HG03175 (cell line): ENCODE data around the gene COQ10B.
A peak's percentile ranks its signal among the peaks of the same experiment; 100 is the strongest.
"Not testable (repeated sequence)": the region's sequence is repeated elsewhere in the genome, so short reads cannot be mapped to it uniquely, and the experiment has no call there.

ENCODE experiments used
- ATAC-seq: cut with Tn5 transposase; IDR thresholded peaks from one replicate; pipeline ENCODE4 v1.9.1; 2021; ENCODE audit warnings: mild to moderate bottlenecking, moderate library complexity; ENCODE audit not compliant: unreplicated experiment

The COQ10B gene

DNA sequence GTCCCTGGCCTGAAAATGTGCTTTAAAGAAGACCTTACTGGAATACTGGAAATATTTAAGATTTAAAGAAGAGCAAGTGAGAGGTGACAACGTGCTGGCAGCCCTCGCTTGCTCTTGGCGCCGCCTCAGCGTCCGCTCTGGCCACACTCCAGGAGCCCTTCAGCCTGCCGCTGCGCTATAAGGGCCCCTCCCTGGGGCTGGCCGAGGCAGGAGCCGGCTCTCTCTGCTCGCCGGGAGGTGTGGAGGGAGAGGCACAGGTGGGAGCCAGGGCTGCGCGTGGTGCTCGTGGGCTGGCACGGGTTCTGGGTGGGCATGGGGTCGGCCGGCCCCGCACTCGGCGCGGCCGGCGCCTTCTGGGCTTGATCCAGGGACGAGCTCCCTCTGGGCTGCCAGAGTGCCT lies 2.9 kb upstream of the COQ10B start:
- ATAC-seq, result no peak

DNA sequence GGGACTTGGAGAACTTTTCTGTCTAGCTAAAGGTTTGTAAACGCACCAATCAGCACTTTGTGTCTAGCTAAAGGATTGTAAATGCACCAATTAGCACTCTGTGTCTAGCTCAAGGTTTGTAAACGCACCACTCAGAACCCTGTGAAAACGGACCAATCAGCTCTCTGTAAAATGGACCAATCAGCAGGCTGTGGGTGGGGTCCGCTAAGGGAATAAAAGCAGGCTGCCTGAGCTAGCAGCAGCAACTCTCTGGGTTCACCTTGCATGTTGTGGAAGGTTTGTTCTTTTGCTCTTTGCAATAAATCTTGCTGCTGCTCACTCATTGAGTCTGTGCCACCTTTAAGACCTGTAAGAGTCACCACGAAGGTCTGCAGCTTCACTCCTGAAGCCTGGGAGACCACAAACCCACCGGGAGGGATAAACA lies 2.4 kb upstream of the COQ10B start:
- not testable (repeated sequence) for ATAC-seq

DNA sequence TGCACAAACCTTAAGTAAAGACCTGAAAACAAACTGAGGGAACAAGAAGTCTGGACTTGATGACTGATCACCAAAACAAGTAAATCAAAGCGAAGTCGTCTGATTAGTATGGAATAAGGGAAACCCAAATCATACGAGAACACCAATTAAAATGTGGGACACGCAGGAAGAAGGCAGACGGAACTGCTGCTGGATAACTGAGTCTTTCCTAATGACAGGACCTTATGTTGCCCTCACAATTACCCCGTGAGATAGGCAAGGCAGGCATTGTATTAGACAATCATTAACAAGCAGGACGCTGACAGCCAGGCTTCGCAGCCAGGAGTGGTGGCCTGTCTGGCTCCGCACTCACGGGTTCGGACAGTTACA lies 614 bp upstream of the COQ10B start:
- no peak for ATAC-seq

DNA sequence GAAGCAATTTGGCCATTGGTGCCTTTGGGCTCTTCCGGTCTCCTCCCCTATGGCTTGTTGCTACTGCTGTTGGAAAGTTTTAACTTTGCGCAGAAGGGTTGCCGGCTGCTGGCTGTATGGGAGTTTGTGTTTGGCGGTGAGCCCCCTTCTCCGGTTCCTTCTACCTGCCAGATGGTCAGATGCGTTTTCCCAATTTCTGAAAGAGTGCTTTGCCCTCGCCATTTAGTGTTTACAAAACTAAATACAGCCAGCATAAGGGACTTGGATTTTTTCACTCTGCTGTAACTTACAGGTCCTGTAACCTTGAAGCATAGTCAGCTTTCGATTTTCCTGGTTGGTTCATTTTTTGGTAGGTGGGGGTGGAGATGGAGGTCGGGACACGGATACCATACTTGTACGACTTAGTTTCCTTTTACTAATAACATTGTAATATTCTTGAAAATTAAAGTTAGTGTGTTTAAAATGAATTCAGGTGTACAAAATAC lies 604 bp downstream of the COQ10B start:
- peak; percentile 34 for ATAC-seq

DNA sequence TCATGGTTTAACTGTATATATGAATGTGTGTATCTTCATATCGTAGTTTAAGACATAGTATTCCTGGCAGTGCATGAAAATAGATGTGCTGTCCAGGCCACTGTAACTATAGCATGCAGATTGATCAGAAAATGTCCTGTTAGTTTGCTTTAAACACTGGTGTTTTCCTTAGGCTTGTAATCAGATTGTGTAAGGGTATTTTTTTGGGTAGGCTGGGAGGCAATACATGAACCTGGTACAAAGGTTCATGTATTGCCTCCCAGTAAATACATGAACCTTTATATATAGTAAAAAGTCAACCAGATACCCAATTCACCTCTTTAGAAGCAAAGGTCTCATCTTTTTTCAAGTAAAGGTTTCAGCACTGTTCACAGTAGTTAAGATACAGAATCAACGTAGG lies 1.6 kb downstream of the COQ10B start:
- ATAC-seq, result no peak

DNA sequence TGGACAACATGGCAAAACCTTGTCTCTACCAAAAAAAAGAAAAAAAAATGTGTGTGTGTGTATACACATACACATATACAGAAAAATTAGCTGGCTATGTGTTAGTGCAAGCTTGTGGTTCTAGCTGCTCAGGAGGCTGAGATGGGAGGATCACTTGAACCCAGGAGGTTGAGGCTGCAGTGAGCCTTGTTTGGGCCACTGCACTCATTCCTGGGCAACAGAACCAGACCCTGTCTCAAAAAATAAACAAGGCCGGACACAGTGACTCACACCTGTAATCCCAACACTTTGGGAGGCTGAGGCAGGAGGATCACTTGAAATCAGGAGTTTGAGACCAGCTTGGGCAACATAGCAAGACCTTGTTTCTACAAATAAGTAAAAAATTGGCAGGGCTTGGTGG lies 2.1 kb downstream of the COQ10B start:
- ATAC-seq, result no peak

DNA sequence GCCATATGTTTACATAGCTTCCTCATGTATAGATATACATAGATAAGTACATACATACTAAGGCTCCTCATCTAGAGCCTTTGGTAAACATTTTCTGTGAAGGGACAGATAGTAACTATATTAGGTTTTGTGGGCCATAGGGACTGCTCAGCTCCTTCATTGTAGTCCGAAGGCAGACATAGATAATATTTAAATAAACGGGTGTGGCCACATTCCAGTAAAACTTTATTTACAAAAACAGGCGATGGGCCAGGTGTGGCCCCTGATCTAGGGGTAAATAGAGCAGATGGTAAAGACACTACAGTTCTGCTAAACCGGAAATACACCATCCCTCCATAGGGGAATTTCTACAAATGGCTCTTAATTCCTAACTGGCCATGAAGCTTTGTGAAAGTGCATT lies 7.3 kb downstream of the COQ10B start:
- no peak for ATAC-seq

DNA sequence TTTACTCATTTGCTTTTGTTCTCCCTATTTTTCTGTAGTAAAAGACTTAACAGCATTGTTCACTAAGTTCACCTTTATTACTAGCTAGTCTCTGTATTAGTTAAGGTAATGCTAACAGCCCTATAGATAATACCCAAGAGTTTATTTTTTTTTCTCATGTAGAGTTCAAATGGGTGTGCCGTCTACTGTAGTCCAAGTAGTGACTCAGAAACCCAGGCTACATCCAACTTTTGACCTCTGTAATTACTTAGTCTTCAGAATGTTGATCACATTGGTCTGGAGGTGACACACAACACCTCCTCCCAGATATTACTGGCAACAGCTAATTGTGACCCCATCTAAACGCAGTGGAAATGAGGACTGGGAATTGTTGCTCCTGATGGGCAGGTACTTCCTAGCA lies 7.7 kb downstream of the COQ10B start:
- no peak for ATAC-seq

DNA sequence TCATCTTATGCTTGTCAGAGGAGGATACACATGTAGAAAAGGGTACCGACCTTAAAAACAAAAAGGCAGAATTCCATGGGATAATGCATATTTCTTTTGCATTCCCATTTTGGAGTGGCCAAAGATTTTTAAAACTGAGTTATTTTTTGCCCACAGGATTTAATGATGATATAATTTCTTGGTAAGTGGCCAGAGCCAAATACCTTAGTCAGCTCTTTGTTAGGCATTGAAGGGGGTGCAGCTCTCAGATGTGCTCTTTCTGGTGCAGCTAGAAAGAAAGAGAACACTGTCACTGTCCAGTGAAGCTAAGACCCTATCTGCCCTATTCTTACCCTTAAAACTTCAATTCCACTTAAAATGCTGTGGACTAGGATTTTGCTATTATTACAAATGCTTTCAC lies 10.8 kb downstream of the COQ10B start:
- ATAC-seq, result no peak

DNA sequence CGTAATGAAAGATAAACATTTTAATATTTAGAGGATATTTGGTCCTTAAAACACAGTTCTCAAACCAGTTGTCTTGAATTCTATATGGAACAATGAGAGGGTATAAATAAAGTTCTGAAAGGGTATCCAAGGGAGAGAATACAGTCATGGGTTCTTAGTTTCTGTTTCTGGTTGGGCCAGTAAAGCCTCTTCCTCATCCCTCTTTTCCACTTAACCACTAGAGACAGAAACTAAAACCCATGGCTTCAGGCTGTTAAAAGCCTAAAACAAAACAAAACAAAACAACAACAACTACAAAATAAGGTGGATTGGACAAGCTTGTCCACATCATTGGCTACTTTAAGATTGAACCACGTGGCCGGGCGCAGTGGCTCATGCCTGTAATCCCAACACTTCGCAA lies 18.8 kb downstream of the COQ10B start:
- no peak for ATAC-seq

DNA sequence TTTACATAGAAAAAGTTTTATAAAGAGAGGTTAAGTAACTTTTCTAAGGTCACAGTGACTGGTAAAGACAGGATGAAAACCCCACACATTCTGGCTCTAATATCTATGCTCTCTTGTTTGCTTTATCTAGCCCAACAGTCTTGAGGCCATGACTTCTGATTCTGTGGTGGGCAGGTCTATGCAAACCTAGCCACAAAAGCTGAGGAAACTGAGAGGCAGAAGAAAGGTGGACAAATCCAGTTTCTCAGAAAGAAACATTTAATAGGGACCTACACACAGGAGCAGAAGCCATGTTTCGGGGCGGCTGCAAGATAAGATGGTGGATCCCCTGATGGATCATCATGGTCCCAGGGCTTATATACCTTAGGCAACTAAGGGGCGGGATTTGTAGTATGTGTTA lies 24.4 kb downstream of the COQ10B start:
- ATAC-seq, result no peak

DNA sequence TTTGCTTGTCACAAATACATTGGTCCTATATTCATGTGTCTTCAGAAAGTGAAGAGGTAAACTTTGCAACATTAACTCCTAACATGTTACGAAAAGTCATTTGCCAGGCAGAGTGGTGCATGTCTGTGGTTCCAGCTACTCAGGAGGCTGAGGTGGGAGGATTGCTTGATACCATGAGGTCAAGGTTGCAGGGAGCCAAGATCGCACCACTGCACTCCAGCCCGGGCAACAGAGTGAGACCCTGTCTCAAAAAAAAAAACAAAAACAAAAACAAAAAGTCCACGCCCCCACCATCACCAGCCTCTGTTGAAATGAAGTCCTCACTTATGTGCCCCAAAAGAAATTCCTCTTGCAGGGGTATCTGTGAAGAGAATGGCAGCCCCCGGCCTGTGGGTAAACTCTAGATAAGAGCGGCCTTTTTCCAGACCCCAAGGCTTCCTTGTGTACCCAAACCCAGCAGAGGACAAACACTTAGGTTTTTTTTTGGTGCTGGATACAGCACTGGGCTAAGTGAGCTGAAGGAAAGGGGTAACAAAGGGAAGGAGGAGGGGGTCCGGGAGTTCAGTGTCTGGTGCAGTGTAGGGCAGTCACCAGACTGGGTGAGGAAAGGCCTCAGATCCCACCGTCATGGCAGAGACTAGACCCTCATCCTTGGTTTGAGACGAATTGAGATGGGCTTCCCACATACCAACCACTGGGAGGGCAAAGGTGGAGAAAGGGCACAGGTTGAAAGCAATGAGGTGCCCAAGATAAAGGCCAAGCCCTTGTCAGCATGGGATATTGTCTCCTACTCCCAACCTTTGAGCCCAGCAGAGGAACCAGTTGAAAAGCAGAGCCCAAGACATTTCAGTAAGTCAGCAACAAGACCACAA lies 27.0 kb downstream of the COQ10B start:
- no peak for ATAC-seq

DNA sequence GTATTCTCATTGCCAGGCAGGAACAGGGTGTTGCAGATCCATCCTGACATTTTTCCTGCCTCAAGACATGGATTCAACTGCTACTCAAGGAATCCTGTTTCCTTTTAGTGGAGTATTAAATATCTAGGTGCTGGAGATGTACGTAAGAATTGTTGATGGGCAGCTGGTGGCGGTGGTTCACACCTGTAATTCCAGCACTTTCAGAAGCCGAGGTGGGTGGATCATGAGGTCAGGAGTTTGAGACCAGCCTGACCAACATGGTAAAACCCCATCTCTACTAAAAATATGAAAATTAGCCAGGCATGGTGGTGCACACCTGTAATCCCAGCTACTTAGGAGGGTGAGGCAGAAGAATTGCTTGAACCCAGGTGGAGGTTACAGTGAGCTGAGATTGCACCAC lies 30.9 kb downstream of the COQ10B start:
- not testable (repeated sequence) for ATAC-seq

DNA sequence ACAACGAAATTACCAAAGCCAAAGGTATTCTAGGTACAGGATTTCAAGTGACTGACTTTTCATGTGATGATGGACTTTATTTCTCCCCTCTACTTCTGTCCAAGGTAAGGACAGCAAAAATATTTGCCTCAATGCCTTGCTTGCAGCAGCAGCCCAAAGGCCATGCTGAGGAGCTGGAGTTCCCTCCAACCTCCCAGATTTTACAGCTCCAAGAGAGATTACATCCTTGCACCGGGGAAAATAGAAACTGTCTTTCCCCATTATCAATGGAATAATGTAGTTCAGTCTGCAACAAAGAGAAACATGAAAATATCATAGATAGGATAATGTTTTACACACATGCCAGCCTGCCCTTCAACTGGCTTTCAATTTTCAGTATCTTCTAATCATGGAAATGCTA lies 32.8 kb downstream of the COQ10B start:
- no peak for ATAC-seq

DNA sequence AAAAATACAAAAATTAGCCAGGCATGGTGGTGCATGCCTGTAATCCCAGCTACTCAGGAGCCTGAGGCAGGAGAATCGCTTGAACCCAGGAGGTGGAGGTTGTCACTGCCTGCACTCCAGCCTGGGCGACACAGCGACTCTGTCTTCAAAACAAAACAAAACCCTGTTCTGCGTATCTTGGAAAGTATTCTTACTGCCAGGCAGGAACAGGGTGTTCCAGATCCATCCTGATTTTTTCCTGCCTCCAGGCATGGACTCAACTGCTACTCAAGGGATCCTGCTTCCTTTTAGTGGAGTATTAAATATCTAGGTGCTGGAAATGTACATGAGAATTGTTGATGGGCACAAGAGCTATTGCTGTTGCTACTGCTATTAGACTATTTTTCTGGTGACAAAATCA lies 34.0 kb downstream of the COQ10B start:
- no peak for ATAC-seq

DNA sequence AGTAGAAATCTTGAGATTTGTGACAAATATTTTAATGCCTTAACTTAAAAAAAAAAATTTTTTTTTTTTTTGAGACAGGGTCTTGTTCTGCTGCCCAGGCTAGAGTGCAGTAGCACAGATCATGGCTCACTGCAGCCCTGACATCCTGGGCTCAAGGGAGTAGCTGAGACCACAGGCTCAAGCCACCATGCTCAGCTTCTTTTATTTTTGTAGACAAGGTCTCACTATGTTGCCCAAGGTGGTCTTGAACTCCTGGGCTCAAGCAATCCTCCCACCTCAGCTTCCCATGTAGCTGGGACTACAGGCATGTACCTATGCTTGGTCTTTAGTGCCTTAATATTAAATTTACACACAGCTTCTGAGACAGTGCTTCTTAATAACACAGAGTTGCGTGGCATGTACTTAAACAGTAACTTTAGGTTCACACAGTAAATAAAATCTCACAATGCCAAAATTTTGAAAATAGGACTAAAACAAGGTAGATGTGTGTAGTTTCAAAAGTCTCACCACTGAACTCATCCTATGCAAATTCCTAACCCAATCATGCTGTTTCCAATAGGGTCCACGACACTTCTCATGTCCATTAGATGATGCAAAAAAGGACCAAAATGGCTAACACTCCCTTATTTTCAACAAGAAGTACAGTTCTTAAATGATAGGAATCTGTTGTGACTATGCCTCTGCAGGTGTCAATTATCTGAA lies 42.2 kb downstream of the COQ10B start:
- ATAC-seq, result no peak

DNA sequence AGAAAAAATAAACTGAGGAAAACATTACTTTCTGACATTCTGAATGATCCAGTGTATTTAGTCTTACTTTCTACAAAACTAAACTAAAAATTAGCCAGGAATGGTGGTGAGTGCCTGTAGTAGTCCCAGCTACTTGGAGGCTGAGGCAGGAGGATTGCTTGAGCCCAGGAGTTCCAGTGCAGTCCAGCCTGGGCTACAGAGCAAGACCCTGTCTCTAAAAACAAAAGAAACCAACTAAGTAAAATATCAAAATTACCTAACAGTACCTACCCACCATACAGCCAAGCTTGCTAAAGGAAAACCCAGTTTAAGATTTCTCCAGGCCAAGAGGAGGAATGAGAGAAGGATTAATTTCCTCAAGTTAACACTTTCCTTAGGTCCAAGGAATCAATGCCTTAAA lies 43.3 kb downstream of the COQ10B start:
- no peak for ATAC-seq

DNA sequence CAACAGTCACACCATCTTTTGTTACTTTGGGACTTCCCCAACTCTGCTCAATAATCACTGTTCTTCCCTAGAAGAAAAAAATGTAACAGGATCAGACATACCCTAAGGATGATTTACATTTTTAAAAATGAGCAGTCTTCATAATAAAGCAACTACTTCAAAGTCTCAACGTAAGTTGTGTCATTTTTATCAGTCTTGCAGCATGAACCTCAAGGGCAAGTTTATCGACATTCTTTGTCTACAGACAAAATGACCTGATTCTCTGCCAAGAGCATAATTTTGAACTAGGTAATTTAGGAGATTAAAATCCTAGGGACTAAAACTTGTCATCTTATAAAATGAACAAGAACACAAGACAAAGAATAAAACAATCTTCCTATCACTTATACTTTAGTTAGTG lies 44.0 kb downstream of the COQ10B start:
- no peak for ATAC-seq

DNA sequence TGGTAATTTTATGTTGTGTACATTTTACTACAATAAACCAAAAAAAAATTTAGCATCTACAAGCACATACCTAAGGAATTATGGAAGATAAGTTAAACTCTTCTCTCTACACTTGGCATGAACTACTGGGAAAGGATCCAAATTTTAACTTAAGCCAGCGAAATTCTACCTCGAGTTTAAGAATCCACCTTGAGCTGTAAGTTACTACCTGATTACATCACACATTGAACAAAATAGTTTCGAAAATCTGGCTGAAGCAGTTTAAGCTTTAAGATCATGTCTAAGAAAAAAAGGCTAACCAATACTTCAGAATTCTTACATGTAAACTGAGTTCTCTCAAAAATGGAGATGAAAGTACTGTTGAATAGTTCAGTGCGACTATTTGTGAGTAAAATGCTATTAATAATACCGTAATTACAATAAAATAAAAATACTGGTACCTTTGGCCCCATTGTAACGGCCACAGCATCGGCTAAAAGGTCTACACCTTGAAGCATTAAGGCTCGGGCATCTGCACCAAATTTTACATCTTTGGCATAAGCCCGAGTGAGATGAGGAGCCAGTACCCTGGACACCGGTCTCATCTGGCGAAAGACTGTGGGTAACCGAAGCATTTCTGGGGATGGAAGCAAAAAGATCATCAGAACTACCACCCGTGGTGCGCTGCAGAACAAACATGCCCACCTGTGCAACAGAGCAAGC lies 45.0 kb downstream of the COQ10B start:
- no peak for ATAC-seq

DNA sequence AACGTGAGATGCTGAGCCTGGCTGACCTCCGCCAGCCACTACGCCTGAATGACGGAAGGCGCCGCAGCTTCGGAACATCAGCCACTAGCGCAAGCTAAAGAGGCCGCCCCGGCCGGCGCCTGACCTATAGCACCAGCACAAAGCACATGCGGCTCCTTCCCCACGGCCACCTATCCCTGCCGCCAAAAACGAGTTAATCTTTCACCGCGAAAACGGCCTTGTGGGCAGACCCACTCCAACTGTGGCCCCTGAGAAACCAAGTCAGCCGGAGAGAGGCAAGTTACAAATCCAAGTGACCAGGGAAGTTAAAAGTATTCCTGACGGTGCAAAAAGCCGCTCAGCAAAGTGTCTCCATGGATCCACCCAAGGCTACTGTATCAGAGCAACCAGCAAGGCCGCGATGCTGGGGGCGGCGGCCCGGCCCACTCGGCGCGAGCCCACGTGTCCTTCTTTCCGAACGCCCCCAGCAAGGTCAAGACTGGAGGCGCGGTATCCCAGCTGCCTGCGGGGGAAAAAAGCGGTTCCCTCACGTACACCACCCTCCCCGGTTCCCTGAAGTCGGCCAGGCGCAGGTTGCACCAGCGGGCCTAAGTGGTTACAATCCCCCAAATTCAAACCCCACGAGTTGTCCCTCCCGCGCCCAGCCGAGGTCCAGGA lies 45.7 kb downstream of the COQ10B start:
- ATAC-seq, result peak; percentile 26
